Astrocyte of the spinal cord (primary cell): ENCODE measurements around the gene FRMPD2.

ENCODE experiments used
- DNase-seq: peaks from one replicate; pipeline ENCODE4 v3.0.0; 2011; ENCODE audit warnings: low read depth, low spot score
- H3K4me3 ChIP-seq: 2 replicates; pipeline ENCODE4 v1.5.1; 2011; ENCODE audit warnings: low read depth, mild to moderate bottlenecking, low read length, moderate library complexity
- in situ Hi-C: cut with HindIII; loops from 2 replicates; pipeline ENCODE4 v1.10.0; 2017; ENCODE audit warnings: low sequenced_read_pairs
- TF ChIP-seq, protein P1 (sequence below): IDR thresholded peaks from 2 replicates; pipeline ENCODE4 v1.5.1; 2012; ENCODE audit warnings: low read depth, mild to moderate bottlenecking, low read length, inconsistent platforms

The FRMPD2 gene

DNA sequence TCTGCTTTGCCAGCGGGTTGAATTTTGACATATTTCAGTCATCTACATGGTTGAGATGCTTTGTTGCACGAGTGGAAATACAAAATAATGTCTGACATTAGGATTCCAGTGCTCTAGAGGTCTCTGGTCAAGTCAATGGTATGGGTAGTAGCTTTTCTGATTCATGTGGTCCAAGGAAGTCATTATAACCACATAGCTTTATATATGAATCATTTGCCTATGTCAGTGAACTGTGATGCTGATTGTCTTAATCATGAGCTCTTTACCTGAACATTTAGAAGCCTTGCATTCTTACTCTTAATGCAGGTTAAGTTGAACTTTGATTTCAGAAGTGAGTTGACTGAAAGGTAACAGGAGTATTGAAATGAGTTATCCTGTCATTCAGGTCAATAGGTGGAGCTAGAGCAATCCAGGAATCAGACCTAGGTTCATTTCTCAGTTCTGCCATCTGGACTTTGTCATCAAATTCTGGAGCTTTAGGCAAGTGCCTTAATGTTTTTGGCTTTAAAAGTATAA is 35.3 kb upstream of the FRMPD2 start:
- H3K4me3 ChIP-seq = no peak overlapping the region
- in situ Hi-C loops = no loop called here
- TF ChIP-seq, protein P1, sequence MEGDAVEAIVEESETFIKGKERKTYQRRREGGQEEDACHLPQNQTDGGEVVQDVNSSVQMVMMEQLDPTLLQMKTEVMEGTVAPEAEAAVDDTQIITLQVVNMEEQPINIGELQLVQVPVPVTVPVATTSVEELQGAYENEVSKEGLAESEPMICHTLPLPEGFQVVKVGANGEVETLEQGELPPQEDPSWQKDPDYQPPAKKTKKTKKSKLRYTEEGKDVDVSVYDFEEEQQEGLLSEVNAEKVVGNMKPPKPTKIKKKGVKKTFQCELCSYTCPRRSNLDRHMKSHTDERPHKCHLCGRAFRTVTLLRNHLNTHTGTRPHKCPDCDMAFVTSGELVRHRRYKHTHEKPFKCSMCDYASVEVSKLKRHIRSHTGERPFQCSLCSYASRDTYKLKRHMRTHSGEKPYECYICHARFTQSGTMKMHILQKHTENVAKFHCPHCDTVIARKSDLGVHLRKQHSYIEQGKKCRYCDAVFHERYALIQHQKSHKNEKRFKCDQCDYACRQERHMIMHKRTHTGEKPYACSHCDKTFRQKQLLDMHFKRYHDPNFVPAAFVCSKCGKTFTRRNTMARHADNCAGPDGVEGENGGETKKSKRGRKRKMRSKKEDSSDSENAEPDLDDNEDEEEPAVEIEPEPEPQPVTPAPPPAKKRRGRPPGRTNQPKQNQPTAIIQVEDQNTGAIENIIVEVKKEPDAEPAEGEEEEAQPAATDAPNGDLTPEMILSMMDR = no peak
- peak; percentile 69 for DNase-seq

DNA sequence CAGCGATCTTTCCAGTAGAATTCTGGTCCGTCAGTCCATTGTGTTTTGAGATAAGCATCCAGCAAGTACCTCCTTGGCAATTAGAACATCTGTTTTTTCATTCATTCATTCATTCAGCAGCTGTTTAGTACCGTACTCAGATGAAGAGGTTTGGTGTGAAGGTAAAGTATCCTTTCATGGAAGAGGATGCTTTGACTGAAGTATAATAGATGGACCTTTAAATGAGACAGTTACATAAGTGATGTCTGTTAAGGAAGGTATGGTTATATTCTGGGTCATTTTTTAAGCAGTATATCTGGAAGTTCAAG is 33.2 kb upstream of the FRMPD2 start:
- no peak for DNase-seq
- in situ Hi-C loops = no loop called here
- TF ChIP-seq, protein P1 = no peak
- H3K4me3 ChIP-seq = peak overlapping the region; percentile 64

DNA sequence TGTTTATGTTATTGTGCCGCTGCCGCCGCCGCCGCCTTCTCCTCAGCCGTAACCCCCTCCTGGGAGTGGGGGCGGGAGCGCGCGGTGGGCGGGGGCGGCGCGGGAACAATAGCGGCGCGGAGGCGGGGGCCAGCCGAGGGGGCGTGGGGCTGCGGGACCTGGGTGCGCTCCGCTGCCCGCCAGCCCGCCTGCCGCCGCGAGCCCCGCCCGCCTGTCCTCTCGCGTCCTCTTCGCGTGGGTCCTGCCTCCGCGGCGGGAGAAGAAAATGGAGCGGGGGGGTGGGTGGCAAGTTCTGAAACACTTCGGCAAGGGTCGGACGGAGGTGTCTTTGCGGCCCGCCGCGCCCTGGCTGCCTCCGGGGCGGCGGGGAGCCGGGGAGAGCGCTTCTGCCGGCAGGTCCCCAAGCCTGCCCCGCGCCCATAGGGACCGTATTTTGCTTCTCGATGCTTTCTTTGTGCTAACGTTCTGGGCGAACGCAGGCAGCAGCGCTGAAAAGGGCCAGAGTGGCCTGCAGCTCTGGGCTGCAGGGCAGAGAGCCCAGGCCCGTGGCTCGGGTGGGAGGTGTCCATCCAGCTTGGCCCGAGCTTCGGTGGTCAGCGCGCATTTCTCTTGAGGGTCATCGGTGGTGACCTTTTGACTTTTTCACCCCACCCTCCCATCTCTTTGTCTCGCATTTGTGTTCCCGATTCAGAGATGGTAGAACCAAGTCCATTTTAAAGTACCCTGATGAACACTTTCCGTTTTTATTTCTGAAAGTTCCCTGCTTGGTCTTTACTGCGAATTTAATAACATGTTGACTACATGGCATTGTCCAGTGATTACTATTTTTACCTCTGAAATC is 32.6 kb upstream of the FRMPD2 start:
- peak; percentile 60 for DNase-seq
- TF ChIP-seq, protein P1 = no peak
- in situ Hi-C loops = no loop called here
- H3K4me3 ChIP-seq = peak overlapping the region; percentile 64

DNA sequence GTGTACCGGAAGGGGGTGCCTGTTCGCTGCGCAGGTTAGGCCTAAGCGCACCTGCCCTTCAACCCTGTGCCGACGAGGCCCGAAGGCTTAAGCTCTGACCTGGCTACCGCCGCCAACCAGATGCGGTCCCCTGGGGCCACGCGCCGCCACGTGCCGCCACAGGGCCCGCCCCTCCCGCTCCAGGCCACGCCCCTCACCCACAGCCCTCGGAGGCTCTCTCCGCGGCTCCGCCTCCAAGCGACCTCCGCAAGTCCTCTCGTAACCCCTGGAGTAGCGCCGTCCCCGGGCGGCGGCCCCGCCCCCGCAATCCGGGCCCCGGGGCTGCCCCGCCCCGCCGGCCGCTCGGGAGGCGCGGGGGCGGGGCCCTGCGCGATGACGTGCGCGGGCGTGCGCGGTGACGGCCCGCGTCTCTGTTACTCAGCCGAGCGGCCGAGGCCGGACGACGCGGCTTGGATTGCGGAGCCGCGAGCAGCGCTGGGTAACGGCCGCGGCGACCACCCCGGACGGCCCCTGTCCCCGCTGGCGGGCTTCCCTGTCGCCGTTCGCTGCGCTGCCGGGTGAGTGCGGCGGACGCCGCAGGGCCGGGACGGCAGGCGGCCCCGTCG is 31.9 kb upstream of the FRMPD2 start, which contains the start of gene MAPK8:
TSS of gene MAPK8 (plus strand) at position 413 of the 605 bp plus-strand sequence. CDS start 94,984 bp downstream, outside the sequence.
- in situ Hi-C loops = no loop called here
- peak within 1 kb of the TSS; percentile 64 for H3K4me3 ChIP-seq
- TF ChIP-seq, protein P1 = no peak
- peak; percentile 83 for DNase-seq

DNA sequence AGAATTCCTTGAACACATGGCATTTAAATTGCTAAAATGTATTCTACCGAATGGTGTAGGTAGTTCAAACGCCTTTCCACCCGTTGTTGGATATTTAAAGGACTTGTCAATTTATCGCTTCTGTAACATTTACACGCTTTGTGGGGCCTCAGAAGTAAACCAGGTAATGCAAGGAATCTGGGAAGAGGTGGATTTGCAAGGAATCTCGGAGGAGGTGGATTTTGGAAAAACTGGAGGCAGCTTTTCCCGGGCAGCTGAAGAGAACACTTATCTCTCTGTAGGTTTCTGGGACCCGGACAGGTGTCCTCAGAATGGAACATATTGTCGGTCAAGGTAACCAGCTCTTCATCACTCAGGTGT is 31.4 kb upstream of the FRMPD2 start:
- TF ChIP-seq, protein P1 = no peak
- no peak for DNase-seq
- H3K4me3 ChIP-seq = peak overlapping the region; percentile 42
- in situ Hi-C loops = no loop called here

DNA sequence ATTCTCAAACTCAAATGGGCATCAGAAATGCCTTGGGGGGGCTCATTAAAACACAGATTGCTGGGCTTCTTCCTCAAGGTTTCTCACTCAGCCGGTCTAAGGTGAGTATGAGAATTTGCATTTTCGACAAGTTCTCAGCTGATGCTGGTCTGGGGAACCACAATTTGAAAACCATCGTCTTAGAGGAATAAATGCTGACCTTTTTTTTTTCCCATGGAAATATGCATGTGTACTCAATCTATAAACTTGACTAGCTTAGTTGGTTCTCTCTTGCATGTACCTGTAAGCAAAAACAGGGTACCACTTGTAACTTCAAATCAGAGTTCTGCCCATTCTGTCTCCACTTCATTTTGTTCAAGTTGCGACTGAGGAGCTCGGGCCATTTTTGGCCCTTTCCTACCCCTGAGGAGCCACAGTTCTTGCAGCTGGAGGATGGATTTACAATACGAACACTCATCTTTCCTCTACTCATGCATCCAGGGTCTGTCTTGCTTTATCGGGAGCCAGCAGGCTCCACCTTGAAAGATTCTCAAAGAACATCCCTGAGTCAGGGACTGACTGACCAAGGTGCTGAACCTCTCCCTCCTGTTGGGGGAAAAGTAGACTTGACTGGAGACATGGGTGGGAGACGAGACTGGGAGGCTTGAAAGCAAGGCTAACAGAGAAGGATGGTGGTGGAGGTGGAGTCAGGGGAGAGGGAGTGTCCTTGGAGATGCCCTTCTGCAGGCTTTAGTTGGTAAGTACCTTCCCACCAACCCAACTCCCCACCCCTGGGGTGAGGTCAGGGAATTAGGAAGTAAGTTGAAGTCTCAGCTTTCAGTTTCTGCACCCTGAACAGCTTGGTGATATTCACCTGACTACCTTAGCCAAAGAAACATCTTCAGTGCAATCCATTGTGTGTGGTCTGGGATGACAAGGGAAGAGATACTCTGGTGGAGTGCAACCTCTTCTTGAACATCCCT is 28.3 kb upstream of the FRMPD2 start:
- in situ Hi-C loops = no loop called here
- no peak overlapping the region for H3K4me3 ChIP-seq
- TF ChIP-seq, protein P1 = no peak

More for the DNA sequence above, 28.3 kb upstream of the FRMPD2 start:
- no peak for DNase-seq
